GM21528 (cell line): ENCODE measurements around the gene PAK2.
"Not testable (repeated sequence)": the region's sequence is repeated elsewhere in the genome, so short reads cannot be mapped to it uniquely, and the experiment has no call there.

Experiments
- ATAC-seq: cut with Tn5 transposase; IDR thresholded peaks from one replicate; pipeline ENCODE4 v1.9.1; 2021; ENCODE audit warnings: mild to moderate bottlenecking, moderate library complexity; ENCODE audit not compliant: unreplicated experiment, low FRiP score

Gene PAK2

DNA sequence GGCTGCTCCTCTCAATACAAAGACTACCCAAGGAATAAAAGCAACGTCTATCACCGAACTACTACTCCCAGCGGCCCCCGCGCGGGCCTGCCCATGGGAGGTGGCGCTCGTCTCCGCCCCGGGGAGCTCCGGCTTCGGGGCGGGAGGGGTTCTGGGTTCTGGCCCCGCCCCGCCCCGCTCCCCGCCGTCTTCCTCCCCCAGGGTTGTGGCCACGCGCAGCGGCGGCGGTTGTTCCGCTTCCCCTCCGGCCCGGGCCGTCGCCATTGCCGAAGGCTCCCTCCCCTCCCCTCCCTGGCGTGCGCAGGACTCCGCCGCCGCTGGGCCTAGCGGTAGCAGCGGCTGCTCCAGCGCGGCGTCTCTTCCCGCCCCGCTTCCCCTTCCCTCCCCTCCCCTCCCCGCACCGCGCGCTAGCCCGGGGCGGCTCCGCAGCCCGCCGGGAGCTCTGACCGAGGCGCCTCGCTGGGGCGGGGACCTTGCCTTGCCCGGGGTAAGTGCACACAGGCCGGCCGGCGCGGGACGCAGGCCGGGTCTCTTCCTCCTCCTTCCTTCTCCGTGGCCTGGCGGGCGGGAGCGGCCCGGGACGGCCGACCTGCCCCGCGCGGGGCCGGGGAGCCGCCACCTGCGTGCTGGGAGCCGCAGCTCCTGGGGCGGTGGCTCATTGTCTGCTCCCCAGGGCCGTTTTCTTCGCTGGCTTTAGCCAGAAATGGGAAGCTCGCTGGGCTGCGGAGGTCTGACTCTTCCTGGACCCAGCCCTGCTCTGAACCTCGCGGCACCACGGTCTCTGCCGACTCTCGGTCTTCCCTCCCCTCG lies at the start of gene PAK2:
TSS of gene PAK2 (plus strand) at position 187 of the 810 bp plus-strand sequence. CDS start 42,790 bp downstream, outside the sequence.
- ATAC-seq, result peak; percentile 84

DNA sequence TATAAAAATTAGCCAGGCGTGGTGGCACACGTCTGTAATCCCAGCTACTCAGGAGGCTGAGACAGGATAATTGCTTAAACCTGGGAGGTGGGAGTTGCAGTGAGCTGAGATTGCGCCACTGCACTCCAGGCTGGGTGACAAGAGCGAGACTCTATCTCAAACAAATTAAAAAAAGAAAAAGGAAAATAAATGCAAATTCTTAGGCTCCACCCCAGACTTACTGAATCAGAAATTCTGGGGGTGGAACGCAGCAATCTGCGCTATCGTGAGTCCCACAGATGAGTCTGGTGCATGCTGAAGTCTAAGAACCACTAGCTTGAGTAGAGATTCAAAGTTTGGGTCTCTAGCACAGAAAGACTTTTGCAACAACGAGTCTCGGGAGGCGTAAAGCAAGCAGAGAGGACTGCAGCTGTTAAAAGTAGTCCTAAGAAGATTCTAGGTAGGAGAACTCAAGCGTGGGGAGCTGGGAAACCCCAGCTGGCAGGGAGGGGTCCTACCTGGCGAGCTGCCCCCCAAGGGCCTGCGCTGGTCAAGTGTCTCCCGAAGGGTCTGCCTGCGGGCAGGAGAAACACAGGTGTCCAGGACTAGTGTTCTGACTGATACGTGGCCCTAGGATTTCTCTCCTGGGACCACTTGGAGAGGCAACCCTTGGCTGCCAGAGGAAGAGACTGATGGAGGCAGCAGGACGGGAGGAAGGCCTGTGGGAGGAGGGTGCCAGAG lies 49.6 kb upstream of the PAK2 start:
- no peak for ATAC-seq

GRCh38 chr3:196691386-196691785 lies 48.3 kb upstream of the PAK2 start:
- ATAC-seq, result no peak

- ATAC-seq, result no peak
Observed at GRCh38 chr3:196694202-196694638, 45.4 kb upstream of the PAK2 start.

GRCh38 chr3:196694941-196695848 lies 44.5 kb upstream of the PAK2 start:
- no peak for ATAC-seq

- ATAC-seq, result no peak
Observed at GRCh38 chr3:196695849-196696226, 43.8 kb upstream of the PAK2 start.

DNA sequence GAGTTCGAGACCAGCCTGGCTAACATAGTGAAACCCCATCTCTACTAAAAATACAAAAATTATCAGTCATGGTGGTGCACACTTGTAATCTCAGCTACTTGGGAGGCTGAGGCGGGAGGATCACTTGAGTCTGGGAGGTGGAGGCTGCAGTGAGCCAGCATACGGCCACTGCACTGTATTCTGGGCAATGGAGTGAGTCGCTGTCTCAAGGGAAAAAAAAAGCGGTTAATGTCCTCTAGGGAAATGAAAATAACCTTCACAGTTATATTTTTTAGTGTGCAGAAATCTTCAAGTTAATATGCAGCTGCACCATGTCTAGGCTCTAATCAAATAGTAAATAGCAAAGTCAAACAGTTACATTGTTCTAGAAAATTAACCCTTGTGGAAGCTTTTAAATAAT lies 42.4 kb upstream of the PAK2 start:
- no peak for ATAC-seq

GRCh38 chr3:196699749-196700148 lies 39.9 kb upstream of the PAK2 start:
- ATAC-seq, result no peak

- no peak for ATAC-seq
Observed at GRCh38 chr3:196700801-196701200, 38.9 kb upstream of the PAK2 start.

DNA sequence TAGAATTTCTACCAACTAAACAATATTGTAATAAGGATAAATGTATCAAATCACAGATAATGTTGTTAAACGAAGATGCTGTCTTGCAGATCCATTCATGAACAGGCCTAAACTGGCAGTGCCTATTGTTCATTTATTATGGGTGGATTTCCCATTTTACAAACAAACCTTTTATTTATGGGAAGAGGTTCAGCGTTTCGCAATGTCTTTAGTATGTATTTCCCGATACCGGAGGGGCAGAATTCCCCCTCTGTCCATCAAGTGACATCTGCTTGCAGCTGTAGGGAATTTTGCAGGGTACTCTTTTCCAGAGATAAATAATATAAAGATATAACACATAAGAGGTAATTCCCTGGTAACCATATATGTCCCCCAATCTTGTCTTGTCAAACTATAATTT lies 33.3 kb upstream of the PAK2 start:
- no peak for ATAC-seq

- no peak for ATAC-seq
Observed at GRCh38 chr3:196706731-196707130, 32.9 kb upstream of the PAK2 start.

GRCh38 chr3:196707566-196707965 lies 32.1 kb upstream of the PAK2 start:
- no peak for ATAC-seq

DNA sequence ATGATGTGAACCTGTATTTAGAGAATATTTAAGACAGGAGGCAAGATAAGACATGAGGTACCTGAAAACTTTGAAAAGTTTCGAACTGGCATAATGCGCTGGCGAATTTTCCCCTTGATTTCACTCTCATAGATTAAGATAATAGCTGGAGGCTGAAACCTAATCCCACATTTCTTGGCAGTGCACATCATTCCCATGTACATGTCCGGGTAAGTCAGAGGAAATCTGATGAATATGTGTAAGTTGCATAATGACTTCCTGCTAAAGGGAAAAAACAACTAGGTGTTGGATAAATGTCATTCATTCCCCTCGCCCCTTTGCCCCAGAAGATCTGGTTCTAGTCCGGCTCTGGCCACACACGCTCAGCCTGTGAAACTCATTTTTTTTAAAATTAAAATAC lies 31.2 kb upstream of the PAK2 start:
- no peak for ATAC-seq

- ATAC-seq, result peak; percentile 81
Observed at GRCh38 chr3:196711838-196712513, 27.7 kb upstream of the PAK2 start, which contains the start of the genes CEP19 and PIGX. CEP19 (minus strand) TSS chr3:196712250; CDS start chr3:196708657, 3,593 bp downstream. PIGX (plus strand) TSS chr3:196712377.

DNA sequence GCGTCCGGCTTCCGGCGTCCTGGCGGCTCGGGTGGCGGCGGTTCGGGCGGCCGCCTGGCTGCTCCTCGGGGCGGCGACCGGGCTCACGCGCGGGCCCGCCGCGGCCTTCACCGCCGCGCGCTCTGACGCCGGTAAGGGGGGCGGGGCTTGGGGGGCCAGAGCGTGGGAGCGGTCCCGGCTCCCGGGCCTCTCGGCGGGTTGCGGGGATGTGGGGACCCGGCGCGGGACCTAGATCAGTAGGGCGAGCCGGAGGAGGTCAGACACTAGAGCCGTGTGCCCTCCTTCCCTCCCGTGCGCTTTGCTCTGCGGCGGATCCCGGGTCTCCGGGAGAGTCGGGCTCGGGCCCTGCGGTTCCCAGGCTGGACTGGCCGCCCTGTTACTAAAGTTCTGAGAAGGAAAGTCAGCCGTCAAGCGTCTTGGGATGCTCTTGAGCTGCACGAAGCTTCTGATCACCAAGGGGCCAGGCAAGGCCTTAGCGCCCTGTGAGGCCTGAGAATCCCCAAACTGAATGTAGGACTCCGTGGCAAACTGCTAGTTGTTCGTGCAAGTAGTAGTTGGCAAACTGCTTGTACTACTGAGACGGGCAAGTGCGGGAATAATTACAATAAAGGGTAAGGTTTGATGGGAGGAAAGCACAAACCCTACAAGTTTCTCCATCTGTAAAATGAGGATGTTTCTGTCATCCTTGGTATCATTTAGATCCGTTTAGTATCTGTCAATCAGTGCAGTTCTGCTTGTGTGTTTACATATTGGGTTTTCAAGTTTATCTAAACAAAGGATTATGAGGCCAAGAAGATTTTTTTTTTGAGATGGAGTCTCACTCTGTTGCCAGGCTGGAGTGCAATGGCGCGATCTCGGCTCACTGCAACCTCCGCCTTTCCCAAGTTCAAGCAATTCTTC lies 26.9 kb upstream of the PAK2 start:
- ATAC-seq, result peak; percentile 61

DNA sequence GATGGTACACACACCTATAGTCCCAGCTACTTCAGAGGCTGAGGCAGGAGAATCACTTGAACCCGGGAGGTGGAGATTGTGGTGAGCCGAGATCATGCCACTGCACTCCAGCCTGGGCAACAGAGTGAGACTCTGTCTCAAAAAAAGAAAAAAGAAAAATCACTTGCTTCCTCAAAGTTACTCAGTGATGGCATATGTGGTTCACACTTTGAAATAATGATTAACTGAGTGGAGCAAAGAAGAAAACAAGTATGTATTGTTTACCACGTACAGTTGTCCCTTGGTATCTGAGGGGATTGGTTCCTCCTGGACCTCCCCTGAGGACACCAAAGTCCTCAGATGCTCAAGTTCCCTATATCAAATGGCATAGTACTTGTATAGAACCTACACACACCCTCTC lies 22.5 kb upstream of the PAK2 start:
- not testable (repeated sequence) for ATAC-seq

GRCh38 chr3:196721097-196721496 lies 18.6 kb upstream of the PAK2 start:
- ATAC-seq, result no peak

GRCh38 chr3:196726788-196727675 lies 12.6 kb upstream of the PAK2 start:
- no peak for ATAC-seq
